Left lung (tissue), 10 donors: ENCODE results near the gene FOXA3. TPM values are rescaled to one million over a fixed set of nuclear protein-coding genes. Genes with fewer than 3 reads are reported as not detected.
A peak's percentile ranks its signal among the peaks of the same experiment; 100 is the strongest.
"Not testable (repeated sequence)": the region's sequence is repeated elsewhere in the genome, so short reads cannot be mapped to it uniquely, and the experiment has no call there.

ENCODE experiments used
- ATAC-seq: fragments of 200-7000 bp; cut with Tn5 transposase; one replicate; pipeline ENCODE4 v1.9.1; 2020; ENCODE audit warnings: moderate library complexity
- DNase-seq, 4 donors: peaks; one replicate each; pipeline ENCODE4 v3.0.0-alpha.2; 2013 to 2020
- H3K27ac ChIP-seq, 2 donors: fragments of 200-600 bp; sonication (generic) in 1 of 2; one replicate each; pipeline versions ENCODE4 v1.5.0 to v1.8.0; 2020 to 2021
- H3K27me3 ChIP-seq, 2 donors: fragments of 200-600 bp; sonication (generic) in 1 of 2; one replicate each; pipeline versions ENCODE4 v1.5.0 to v1.8.0; 2020 to 2021
- H3K36me3 ChIP-seq, 2 donors: fragments of 200-600 bp; sonication (generic) in 1 of 2; one replicate each; pipeline versions ENCODE4 v1.5.0 to v1.8.0; 2020 to 2021
- H3K4me1 ChIP-seq, 2 donors: fragments of 200-600 bp; one replicate each; pipeline ENCODE4 v1.8.0; 2021
- H3K4me3 ChIP-seq, 2 donors: fragments of 200-600 bp; sonication (generic) in 1 of 2; one replicate each; pipeline versions ENCODE4 v1.5.0 to v1.8.0; 2020 to 2021; ENCODE audit warnings: mild to moderate bottlenecking in 1 of 2
- H3K9me3 ChIP-seq, 2 donors: fragments of 200-600 bp; sonication (generic) in 1 of 2; one replicate each; pipeline versions ENCODE4 v1.5.0 to v1.8.0; 2020 to 2021
- CTCF ChIP-seq, 2 donors: fragments of 200-600 bp; sonication (generic) in 1 of 2; IDR thresholded peaks; one replicate each; pipeline versions ENCODE4 v1.5.0 to v1.8.0; 2021; ENCODE audit warnings: antibody characterized with exemption in 2 of 2
- intact Hi-C, 2 donors: fragments of 100-400 bp; cut with DNase I; formaldehyde crosslinking; loops; one replicate each; pipeline versions ENCODE4 v1.11.2 to v1.14.2; 2022
- polyA plus RNA-seq, 6 donors: library from polyadenylated mRNA; unstranded; fragments of 120-200 nt; gene quantifications; one replicate each; pipeline ENCODE4 v1.2.1, GENCODE V29; 2013; ENCODE audit not compliant: insufficient read length in 6 of 6
- total RNA-seq, 2 donors: library from RNA; stranded (reverse); fragmentation: NEBNext Ultra II Directional; extraction: Animal tissue kit (Norgen Biotek cat#: 25700); gene quantifications; one replicate each; pipeline ENCODE4 v1.2.1, GENCODE V29; 2021
- donor health status: DM: no; HTN: yes; CAD: no.
- donor health status: DM: no; HTN: no; CAD: no.

FOXA3 gene
- total and polyA plus RNA-seq, 8 donors = 0.45 to 3.1 (median 1.6) TPM

GRCh38 chr19:45886427-45887199 is 22.5 kb downstream of the FOXA3 start:
- TF ChIP-seq CTCF (IDR thresholded peaks at IDR 0.05) = no peak
- no peaks in the 10 kb centered on the region for H3K27me3 ChIP-seq
- H3K27ac ChIP-seq = peak overlapping the region; percentile 86 to 95
- DNase-seq (peak; percentile 92 to 94 (median 94)), ATAC-seq (peak; percentile 83)
- intact Hi-C loops = no loop called here
- H3K9me3 ChIP-seq = no peaks in the 10 kb centered on the region
- peak overlapping the region; percentile 83 to 91 for H3K4me3 ChIP-seq
- peaks cover 31 to 40% of the 10 kb centered on the region in 2 donors for H3K4me1 ChIP-seq
- H3K36me3 ChIP-seq = peaks cover 0 to 19% of the 10 kb centered on the region in 2 donors

GRCh38 chr19:45887200-45887710 is 23.1 kb downstream of the FOXA3 start:
- peaks cover 0 to 23% of the 10 kb centered on the region in 2 donors for H3K36me3 ChIP-seq
- no peaks in the 10 kb centered on the region for H3K27me3 ChIP-seq
- H3K9me3 ChIP-seq = no peaks in the 10 kb centered on the region
- H3K27ac ChIP-seq = peak overlapping the region; percentile 86 to 95
- intact Hi-C loops = no loop called here
- DNase-seq (peak in 2 of 4 donors; percentile 31 to 32), ATAC-seq (no peak)
- H3K4me1 ChIP-seq = peaks cover 29 to 40% of the 10 kb centered on the region in 2 donors
- peak overlapping the region; percentile 83 to 91 for H3K4me3 ChIP-seq
- TF ChIP-seq CTCF (IDR thresholded peaks at IDR 0.05) = no peak

GRCh38 chr19:45889210-45889885 is 25.2 kb downstream of the FOXA3 start:
- intact Hi-C loops = no loop called here
- ATAC-seq = no peak
- H3K9me3 ChIP-seq = no peaks in the 10 kb centered on the region
- no peak overlapping the region for H3K27ac ChIP-seq
- H3K27me3 ChIP-seq = no peaks in the 10 kb centered on the region
- peaks cover 0 to 17% of the 10 kb centered on the region in 2 donors for H3K36me3 ChIP-seq
- no peak for TF ChIP-seq CTCF (IDR thresholded peaks at IDR 0.05)
- no peak for DNase-seq
- H3K4me1 ChIP-seq = peaks cover 10 to 21% of the 10 kb centered on the region in 2 donors
- H3K4me3 ChIP-seq = no peak overlapping the region

GRCh38 chr19:45890877-45891276 is 26.8 kb downstream of the FOXA3 start:
- H3K4me3 ChIP-seq = no peak overlapping the region
- ATAC-seq (no peak), DNase-seq (no peak)
- H3K27ac ChIP-seq = no peak overlapping the region
- peaks cover 0 to 8% of the 10 kb centered on the region in 2 donors for H3K4me1 ChIP-seq
- intact Hi-C loops = no loop called here
- peaks cover 0 to 27% of the 10 kb centered on the region in 2 donors for H3K36me3 ChIP-seq
- no peaks in the 10 kb centered on the region for H3K27me3 ChIP-seq
- TF ChIP-seq CTCF (IDR thresholded peaks at IDR 0.05) = no peak
- no peaks in the 10 kb centered on the region for H3K9me3 ChIP-seq

GRCh38 chr19:45895519-45895972 is 31.4 kb downstream of the FOXA3 start:
- TF ChIP-seq CTCF (IDR thresholded peaks at IDR 0.05) = no peak
- no peak overlapping the region for H3K4me3 ChIP-seq
- intact Hi-C loops = no loop called here
- peaks cover 0 to 1% of the 10 kb centered on the region in 2 donors for H3K4me1 ChIP-seq
- H3K9me3 ChIP-seq = no peaks in the 10 kb centered on the region
- no peak overlapping the region for H3K27ac ChIP-seq
- DNase-seq (no peak), ATAC-seq (no peak)
- peaks cover 0 to 48% of the 10 kb centered on the region in 2 donors for H3K36me3 ChIP-seq
- no peaks in the 10 kb centered on the region for H3K27me3 ChIP-seq

- H3K4me3 ChIP-seq, H3K9me3 ChIP-seq, ATAC-seq, H3K4me1 ChIP-seq, H3K27me3 ChIP-seq, H3K27ac ChIP-seq, DNase-seq, intact Hi-C loops: not testable (repeated sequence)
- peaks cover 0 to 42% of the 10 kb centered on the region in 2 donors for H3K36me3 ChIP-seq
Measured at GRCh38 chr19:45895983-45896599, 32.0 kb downstream of the FOXA3 start.
